ENCODE results near the gene OTUD4.
"Not testable (repeated sequence)": the region's sequence is repeated elsewhere in the genome, so short reads cannot be mapped to it uniquely, and the experiment has no call there.

OTUD4 gene

GRCh38 chr4:145180298-145181090 lies at the start of gene OTUD4:
Gene OTUD4, minus strand, starts transcription at chr4:145180589. Its CDS starts 616 bp downstream, at chr4:145179973.
- DNase-seq (ENCODE audit: low read depth in 2 of 2) = peak; percentile 88 to 89

GRCh38 chr4:145223228-145223627 lies 42.8 kb upstream of the OTUD4 start:
- not testable (repeated sequence) for DNase-seq (ENCODE audit: low read depth in 2 of 2)

- DNase-seq (ENCODE audit: low read depth in 2 of 2) = not testable (repeated sequence)
Measured at GRCh38 chr4:145221529-145221928, 41.1 kb upstream of the OTUD4 start.

- no peak for DNase-seq (ENCODE audit: low read depth in 2 of 2)
Measured at GRCh38 chr4:145219090-145219489, 38.7 kb upstream of the OTUD4 start.

- DNase-seq (ENCODE audit: low read depth in 2 of 2) = no peak
Measured at GRCh38 chr4:145218251-145218650, 37.9 kb upstream of the OTUD4 start.

- DNase-seq (ENCODE audit: low read depth in 2 of 2) = no peak
Measured at GRCh38 chr4:145217349-145217748, 37.0 kb upstream of the OTUD4 start.

GRCh38 chr4:145216535-145216934 lies 36.1 kb upstream of the OTUD4 start:
- DNase-seq (ENCODE audit: low read depth in 2 of 2) = peak in 1 of 2 experiments; percentile 11

- DNase-seq (ENCODE audit: low read depth in 2 of 2) = no peak
Measured at GRCh38 chr4:145213245-145213644, 32.9 kb upstream of the OTUD4 start.

GRCh38 chr4:145207934-145208333 lies 27.5 kb upstream of the OTUD4 start:
- DNase-seq (ENCODE audit: low read depth in 2 of 2) = no peak

- DNase-seq (ENCODE audit: low read depth in 2 of 2) = no peak
Measured at GRCh38 chr4:145203410-145203809, 23.0 kb upstream of the OTUD4 start.

GRCh38 chr4:145200366-145200765 lies 20.0 kb upstream of the OTUD4 start:
- DNase-seq (ENCODE audit: low read depth in 2 of 2) = no peak

GRCh38 chr4:145199051-145199716 lies 18.8 kb upstream of the OTUD4 start:
- no peak for DNase-seq (ENCODE audit: low read depth in 2 of 2)

- DNase-seq (ENCODE audit: low read depth in 2 of 2) = no peak
Measured at GRCh38 chr4:145196747-145197146, 16.4 kb upstream of the OTUD4 start.

- no peak for DNase-seq (ENCODE audit: low read depth in 2 of 2)
Measured at GRCh38 chr4:145195167-145195952, 15.0 kb upstream of the OTUD4 start.

GRCh38 chr4:145189981-145190380 lies 9.6 kb upstream of the OTUD4 start:
- no peak for DNase-seq (ENCODE audit: low read depth in 2 of 2)

GRCh38 chr4:145186729-145187128 lies 6.3 kb upstream of the OTUD4 start:
- no peak for DNase-seq (ENCODE audit: low read depth in 2 of 2)

- no peak for DNase-seq (ENCODE audit: low read depth in 2 of 2)
Measured at GRCh38 chr4:145183581-145183980, 3.2 kb upstream of the OTUD4 start.

- no peak for DNase-seq (ENCODE audit: low read depth in 2 of 2)
Measured at GRCh38 chr4:145183023-145183422, 2.6 kb upstream of the OTUD4 start.

- DNase-seq (ENCODE audit: low read depth in 2 of 2) = no peak
Measured at GRCh38 chr4:145182222-145182621, 1.8 kb upstream of the OTUD4 start.

- DNase-seq (ENCODE audit: low read depth in 2 of 2) = no peak
Measured at GRCh38 chr4:145181091-145181501, 707 bp upstream of the OTUD4 start.

GRCh38 chr4:145179861-145180297 lies 510 bp downstream of the OTUD4 start:
- DNase-seq (ENCODE audit: low read depth in 2 of 2) = not testable (repeated sequence)

GRCh38 chr4:145179281-145179860 lies 1.0 kb downstream of the OTUD4 start:
- DNase-seq (ENCODE audit: low read depth in 2 of 2) = no peak
